Measurements from ENCODE around the gene VCL. TPM values are rescaled to one million over a fixed set of nuclear protein-coding genes. Genes with fewer than 3 reads are reported as not detected.
"Not testable (repeated sequence)": the region's sequence is repeated elsewhere in the genome, so short reads cannot be mapped to it uniquely, and the experiment has no call there.

The VCL gene
- total RNA-seq, 1 experiment from 2014 or later: 92.2 TPM

DNA sequence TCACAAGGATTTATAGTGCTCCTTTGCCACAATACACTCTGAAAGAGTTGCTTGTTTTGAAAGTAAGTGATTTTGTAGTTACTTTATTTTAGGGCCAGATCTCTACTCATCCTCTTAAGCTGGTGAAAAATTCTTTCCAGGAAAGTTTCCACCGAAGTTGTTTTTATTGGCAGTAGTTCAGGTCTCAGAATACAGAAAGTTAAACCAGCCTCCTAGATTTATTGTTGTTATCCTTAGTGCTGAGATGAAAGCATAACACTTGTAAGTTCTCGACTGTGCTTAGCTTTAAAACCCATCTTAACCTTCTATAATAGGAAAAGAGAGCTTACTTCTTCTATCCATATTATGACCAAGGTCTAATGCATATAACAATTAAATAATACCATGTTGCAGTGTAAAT, 147.2 kb downstream of the VCL start:
- Mint-ChIP-seq H3K36me3 (ENCODE audit: insufficient read depth, unreplicated experiment) (peaks cover 13% of the 10 kb centered on the region), H3K27me3 (ENCODE audit: insufficient read depth, unreplicated experiment) (no peaks in the 10 kb centered on the region), H3K4me1 (ENCODE audit: low read depth, unreplicated experiment) (no peaks in the 10 kb centered on the region), H3K9me3 (ENCODE audit: unreplicated experiment) (no peaks in the 10 kb centered on the region), H3K27ac (ENCODE audit: unreplicated experiment) (no peak overlapping the region), H3K4me3 (ENCODE audit: unreplicated experiment) (no peak overlapping the region)
- Histone ChIP-seq H3K27me3 (replicated peaks; ENCODE audit: control insufficient read depth, insufficient read depth, low read length) (no peaks in the 10 kb centered on the region), H3K4me3 (ENCODE audit: low read depth, low read length) (no peak overlapping the region), H3K9me3 (no peaks in the 10 kb centered on the region), H3K36me3 (ENCODE audit: control insufficient read depth, insufficient read depth, low read length) (no peaks in the 10 kb centered on the region), H3K4me1 (no peaks in the 10 kb centered on the region)
- ChIA-PET CTCF (no interaction called here), POLR2A (no interaction called here)
- TF ChIP-seq, protein P1, sequence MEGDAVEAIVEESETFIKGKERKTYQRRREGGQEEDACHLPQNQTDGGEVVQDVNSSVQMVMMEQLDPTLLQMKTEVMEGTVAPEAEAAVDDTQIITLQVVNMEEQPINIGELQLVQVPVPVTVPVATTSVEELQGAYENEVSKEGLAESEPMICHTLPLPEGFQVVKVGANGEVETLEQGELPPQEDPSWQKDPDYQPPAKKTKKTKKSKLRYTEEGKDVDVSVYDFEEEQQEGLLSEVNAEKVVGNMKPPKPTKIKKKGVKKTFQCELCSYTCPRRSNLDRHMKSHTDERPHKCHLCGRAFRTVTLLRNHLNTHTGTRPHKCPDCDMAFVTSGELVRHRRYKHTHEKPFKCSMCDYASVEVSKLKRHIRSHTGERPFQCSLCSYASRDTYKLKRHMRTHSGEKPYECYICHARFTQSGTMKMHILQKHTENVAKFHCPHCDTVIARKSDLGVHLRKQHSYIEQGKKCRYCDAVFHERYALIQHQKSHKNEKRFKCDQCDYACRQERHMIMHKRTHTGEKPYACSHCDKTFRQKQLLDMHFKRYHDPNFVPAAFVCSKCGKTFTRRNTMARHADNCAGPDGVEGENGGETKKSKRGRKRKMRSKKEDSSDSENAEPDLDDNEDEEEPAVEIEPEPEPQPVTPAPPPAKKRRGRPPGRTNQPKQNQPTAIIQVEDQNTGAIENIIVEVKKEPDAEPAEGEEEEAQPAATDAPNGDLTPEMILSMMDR (IDR thresholded peaks at IDR 0.05; ENCODE audit: insufficient read depth in 1 of 2, low read depth in 1 of 2, low read length in 1 of 2, severe bottlenecking in 1 of 2, unreplicated experiment in 1 of 2): no peak
- no TSS peak for BruUV-seq (replicated peaks)
- intact Hi-C loops (cut with micrococcal nuclease; ENCODE audit: unreplicated experiment): no loop called here
- DNase-seq: no peak

DNA sequence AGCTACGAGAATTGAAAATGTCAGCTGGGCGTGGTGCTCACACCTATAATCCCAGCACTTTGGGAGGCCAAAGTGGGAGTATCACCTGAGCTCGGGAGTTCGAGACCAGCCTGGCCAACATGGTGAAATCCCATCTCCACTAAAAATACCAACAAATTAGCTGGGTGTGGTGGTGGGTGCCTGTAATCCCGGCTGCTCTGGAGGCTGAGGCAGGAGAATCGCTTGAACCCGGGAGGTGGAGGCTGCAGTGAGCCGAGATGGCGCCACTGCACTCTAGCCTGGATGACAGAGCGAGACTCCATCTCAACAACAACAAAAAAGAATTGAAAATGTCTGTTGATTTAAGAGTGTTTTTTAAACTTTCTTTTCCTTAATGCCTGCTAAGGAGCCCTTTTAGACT, 149.1 kb downstream of the VCL start:
- BruUV-seq (replicated peaks); H3K4me3 Mint-ChIP-seq (ENCODE audit: unreplicated experiment); H3K4me1 Mint-ChIP-seq (ENCODE audit: low read depth, unreplicated experiment); H3K27me3 Mint-ChIP-seq (ENCODE audit: insufficient read depth, unreplicated experiment); H3K4me1 ChIP-seq; H3K27ac Mint-ChIP-seq (ENCODE audit: unreplicated experiment); H3K36me3 ChIP-seq (ENCODE audit: control insufficient read depth, insufficient read depth, low read length); POLR2A ChIA-PET; intact Hi-C loops (cut with micrococcal nuclease; ENCODE audit: unreplicated experiment); H3K27me3 ChIP-seq (replicated peaks; ENCODE audit: control insufficient read depth, insufficient read depth, low read length); H3K4me3 ChIP-seq (ENCODE audit: low read depth, low read length); H3K9me3 Mint-ChIP-seq (ENCODE audit: unreplicated experiment); DNase-seq; H3K9me3 ChIP-seq: not testable (repeated sequence)
- peaks cover 13% of the 10 kb centered on the region for H3K36me3 Mint-ChIP-seq (ENCODE audit: insufficient read depth, unreplicated experiment)
- CTCF ChIA-PET: interaction anchor here (1.3 kb wide), 1 partner anchor 44 kb away, joined by 7 read pairs; no protein-coding TSS in a partner anchor

DNA sequence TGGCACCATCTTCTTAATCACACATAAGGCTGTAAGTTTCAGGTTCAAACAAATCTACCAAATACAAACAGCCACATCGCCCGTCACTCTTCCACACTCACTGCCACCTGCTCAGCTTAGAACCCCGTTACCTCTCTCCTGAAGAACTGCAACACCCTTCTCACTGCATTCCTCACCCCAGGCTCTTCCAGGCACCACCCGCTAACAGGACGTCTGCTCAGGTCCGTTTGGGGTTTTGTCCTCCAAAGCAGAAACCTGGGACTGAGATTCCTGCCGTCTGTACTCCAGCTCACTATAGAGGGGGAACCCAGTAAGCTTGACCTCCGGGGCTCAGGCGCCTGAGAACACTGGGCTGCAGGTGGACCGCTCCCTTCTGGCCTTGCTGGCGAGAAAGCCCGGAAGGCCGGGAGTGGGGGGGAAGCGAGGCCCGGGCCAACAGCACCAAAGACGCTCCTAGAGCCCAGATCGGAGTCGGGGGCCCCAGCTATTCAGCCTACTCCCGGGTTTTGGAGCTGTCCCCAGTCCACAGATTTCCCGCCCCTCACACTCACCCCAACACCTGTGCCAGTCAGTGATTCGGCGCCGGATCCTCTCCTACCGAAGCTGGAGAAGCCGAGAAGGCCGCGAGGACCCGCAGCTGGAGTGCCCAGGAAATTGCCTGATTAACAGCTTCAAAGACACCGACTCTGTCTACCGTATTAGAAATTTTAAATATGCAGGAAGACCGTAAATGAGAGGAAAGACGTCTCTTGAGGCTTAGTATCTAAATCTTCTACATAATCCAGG, 152.5 kb downstream of the VCL start, which contains the start of gene AP3M1:
Gene AP3M1 (minus strand): TSS at position 625 of the 786 bp plus-strand sequence. CDS start 12,449 bp downstream, outside the sequence.
- no peak within 1 kb of the TSS for H3K27ac Mint-ChIP-seq (ENCODE audit: unreplicated experiment)
- no peaks in the 10 kb centered on the region for H3K27me3 ChIP-seq (replicated peaks; ENCODE audit: control insufficient read depth, insufficient read depth, low read length)
- no peak within 1 kb of the TSS for H3K4me3 Mint-ChIP-seq (ENCODE audit: unreplicated experiment)
- H3K27me3 Mint-ChIP-seq (ENCODE audit: insufficient read depth, unreplicated experiment): no peaks in the 10 kb centered on the region
- CTCF ChIA-PET: interaction anchor here (0.6 to 2.3 kb wide), 4 partner anchors 13 to 84 kb away, joined by 3 to 7 read pairs (median 6); no protein-coding TSS in a partner anchor
- peaks cover 13% of the 10 kb centered on the region for H3K36me3 Mint-ChIP-seq (ENCODE audit: insufficient read depth, unreplicated experiment)
- H3K4me3 ChIP-seq (ENCODE audit: low read depth, low read length): peak within 1 kb of the TSS; percentile 80
- TF ChIP-seq, protein P1 (IDR thresholded peaks at IDR 0.05; ENCODE audit: insufficient read depth in 1 of 2, low read depth in 1 of 2, low read length in 1 of 2, severe bottlenecking in 1 of 2, unreplicated experiment in 1 of 2): no peak
- H3K9me3 ChIP-seq: no peaks in the 10 kb centered on the region
- H3K9me3 Mint-ChIP-seq (ENCODE audit: unreplicated experiment): no peaks in the 10 kb centered on the region
- BruUV-seq (replicated peaks): no TSS peak
- POLR2A ChIA-PET: interaction anchor here (0.5 to 2.3 kb wide), 7 partner anchors 15 to 904 kb away, joined by 3 to 18 read pairs (median 5); no protein-coding TSS in a partner anchor
- H3K4me1 Mint-ChIP-seq (ENCODE audit: low read depth, unreplicated experiment): peaks cover 21% of the 10 kb centered on the region
- intact Hi-C loops (cut with micrococcal nuclease; ENCODE audit: unreplicated experiment): loop anchor here (5.0 kb wide), 1 partner anchor 42 kb away; no protein-coding TSS in a partner anchor
- peaks cover 14% of the 10 kb centered on the region for H3K4me1 ChIP-seq
- peak in 1 of 2 experiments; percentile 89 for DNase-seq
- H3K36me3 ChIP-seq (ENCODE audit: control insufficient read depth, insufficient read depth, low read length): no peaks in the 10 kb centered on the region
